Fibroblast of lung (primary cell): ENCODE data around the gene CISH. TPM values are rescaled to one million over a fixed set of nuclear protein-coding genes. Genes with fewer than 3 reads are reported as not detected.
A peak's percentile ranks its signal among the peaks of the same experiment; 100 is the strongest.

Experiments
- DNase-seq, 2 donors: peaks; one replicate each; pipeline versions ENCODE4 v3.0.0 to v3.0.0-alpha.2; 2010; ENCODE audit warnings: low read depth in 2 of 2
- H2AFZ ChIP-seq: 2 replicates; pipeline ENCODE4 v1.5.1; 2012; ENCODE audit warnings: low read length, control low read depth, inconsistent platforms
- H3K27ac ChIP-seq: 2 replicates; pipeline ENCODE4 v1.5.1; 2011; ENCODE audit warnings: low read length, control low read depth; ENCODE audit not compliant: insufficient read depth
- H3K27me3 ChIP-seq: 2 replicates; pipeline ENCODE4 v1.5.1; 2011; ENCODE audit warnings: mild to moderate bottlenecking, low read length; ENCODE audit not compliant: control insufficient read depth, insufficient read depth
- H3K36me3 ChIP-seq: 2 replicates; pipeline ENCODE4 v1.5.1; 2011; ENCODE audit warnings: low read length; ENCODE audit not compliant: control insufficient read depth, insufficient read depth
- H3K4me1 ChIP-seq: 2 replicates; pipeline ENCODE4 v1.5.1; 2011; ENCODE audit warnings: low read length; ENCODE audit not compliant: control insufficient read depth, insufficient read depth; ENCODE audit errors: extremely low read depth
- H3K4me2 ChIP-seq: 2 replicates; pipeline ENCODE4 v1.5.1; 2011; ENCODE audit warnings: low read length, control low read depth; ENCODE audit not compliant: insufficient read depth; ENCODE audit errors: extremely low read depth
- H3K4me3 ChIP-seq, 4 experiments: fragments of 200-600 bp in 1 of 4; sonication (generic) in 1 of 4; replicated peaks in 1 of 4; 2 replicates each; pipeline ENCODE4 v1.5.1; 2011 to 2016; ENCODE audit warnings: low read length in 4 of 4, low read depth in 3 of 4, mild to moderate bottlenecking in 3 of 4, control low read depth in 2 of 4, inconsistent platforms in 1 of 4, mixed read lengths in 1 of 4; ENCODE audit not compliant: insufficient read depth in 1 of 4; ENCODE audit errors: control extremely low read depth in 1 of 4
- H3K79me2 ChIP-seq: 2 replicates; pipeline ENCODE4 v1.5.1; 2012; ENCODE audit warnings: mild to moderate bottlenecking, low read length, inconsistent platforms; ENCODE audit not compliant: control insufficient read depth, insufficient read depth
- H3K9ac ChIP-seq: 2 replicates; pipeline ENCODE4 v1.5.1; 2011; ENCODE audit warnings: mild to moderate bottlenecking, low read length, control low read depth; ENCODE audit not compliant: insufficient read depth
- H3K9me3 ChIP-seq: 2 replicates; pipeline ENCODE4 v1.5.1; 2012; ENCODE audit warnings: low read depth, low read length; ENCODE audit not compliant: control insufficient read depth, insufficient read depth
- H4K20me1 ChIP-seq: 2 replicates; pipeline ENCODE4 v1.5.1; 2011; ENCODE audit warnings: low read length; ENCODE audit not compliant: control insufficient read depth, insufficient read depth; ENCODE audit errors: extremely low read depth
- EZH2 ChIP-seq: IDR thresholded peaks from 2 replicates; pipeline ENCODE4 v1.5.1; 2012; ENCODE audit warnings: low read length, control low read depth, mild to moderate bottlenecking; ENCODE audit errors: missing control alignments
- polyA plus RNA-seq, 2 donors: library from polyadenylated mRNA; depleted of rRNA in 1 of 2; stranded (reverse) in 1 of 2; unstranded in 1 of 2; fragments of >200 nt; gene quantifications; 2 replicates each; pipeline ENCODE4 v1.2.1, GENCODE V29; 2011 to 2012; ENCODE audit warnings: missing spikeins in 1 of 2
- total RNA-seq: library from RNA; depleted of rRNA; stranded (reverse); fragments of >200 nt; gene quantifications from 2 replicates; pipeline ENCODE4 v1.2.1, GENCODE V29; 2014
- TF ChIP-seq, protein P1 (sequence below), 2 donors: IDR thresholded peaks in 1 of 2; conservative IDR thresholded peaks in 1 of 2; 1 replicate in 1 of 2; 2 replicates in 1 of 2; pipeline ENCODE4 v1.5.1; 2011 to 2012; ENCODE audit warnings: low read length in 2 of 2, control low read depth in 1 of 2, inconsistent platforms in 1 of 2, low read depth in 1 of 2, mild to moderate bottlenecking in 1 of 2

CISH gene
- total and polyA plus RNA-seq, 2 donors (not counting 1 experiment from before 2014, with no cell fraction given), result 0.99 to 1.9 TPM

DNA sequence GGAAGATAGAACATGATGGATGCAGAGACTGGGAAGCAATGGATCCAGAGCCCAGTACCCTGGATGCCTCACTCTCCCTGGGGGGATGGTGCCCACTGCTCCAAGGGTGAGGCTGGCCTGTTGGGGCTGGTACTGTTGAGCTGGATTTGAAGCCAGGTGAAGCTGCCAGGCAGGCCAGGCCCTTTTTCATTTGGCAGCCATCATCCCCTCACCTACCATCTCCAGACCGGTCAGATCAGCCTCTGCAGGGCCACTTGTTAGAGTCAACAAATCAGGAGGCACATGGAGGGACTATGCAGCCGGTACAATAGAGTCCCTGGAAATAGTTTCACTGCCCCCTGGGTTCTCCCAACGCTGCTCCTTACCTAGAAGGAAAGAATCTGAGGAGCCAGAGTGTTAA, 11.3 kb upstream of the CISH start:
- Histone ChIP-seq H3K79me2 (peaks cover 2% of the 10 kb centered on the region), H4K20me1 (no peaks in the 10 kb centered on the region), H3K9ac (no peak overlapping the region), H3K36me3 (no peaks in the 10 kb centered on the region), H3K27me3 (no peaks in the 10 kb centered on the region), H3K4me3 (no peak overlapping the region), H3K4me2 (no peak overlapping the region), H3K27ac (no peak overlapping the region), H3K4me1 (peaks cover 10% of the 10 kb centered on the region), H2AFZ (no peak overlapping the region), H3K9me3 (no peaks in the 10 kb centered on the region)
- no peak for DNase-seq
- TF ChIP-seq EZH2, result no peak
- TF ChIP-seq, protein P1, sequence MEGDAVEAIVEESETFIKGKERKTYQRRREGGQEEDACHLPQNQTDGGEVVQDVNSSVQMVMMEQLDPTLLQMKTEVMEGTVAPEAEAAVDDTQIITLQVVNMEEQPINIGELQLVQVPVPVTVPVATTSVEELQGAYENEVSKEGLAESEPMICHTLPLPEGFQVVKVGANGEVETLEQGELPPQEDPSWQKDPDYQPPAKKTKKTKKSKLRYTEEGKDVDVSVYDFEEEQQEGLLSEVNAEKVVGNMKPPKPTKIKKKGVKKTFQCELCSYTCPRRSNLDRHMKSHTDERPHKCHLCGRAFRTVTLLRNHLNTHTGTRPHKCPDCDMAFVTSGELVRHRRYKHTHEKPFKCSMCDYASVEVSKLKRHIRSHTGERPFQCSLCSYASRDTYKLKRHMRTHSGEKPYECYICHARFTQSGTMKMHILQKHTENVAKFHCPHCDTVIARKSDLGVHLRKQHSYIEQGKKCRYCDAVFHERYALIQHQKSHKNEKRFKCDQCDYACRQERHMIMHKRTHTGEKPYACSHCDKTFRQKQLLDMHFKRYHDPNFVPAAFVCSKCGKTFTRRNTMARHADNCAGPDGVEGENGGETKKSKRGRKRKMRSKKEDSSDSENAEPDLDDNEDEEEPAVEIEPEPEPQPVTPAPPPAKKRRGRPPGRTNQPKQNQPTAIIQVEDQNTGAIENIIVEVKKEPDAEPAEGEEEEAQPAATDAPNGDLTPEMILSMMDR (conservative IDR thresholded peaks at IDR 0.05 in 1 of 2, IDR thresholded peaks at IDR 0.05 in 1 of 2; ENCODE audit: low read depth in 1 of 2, low read length in 2 of 2), result no peak

DNA sequence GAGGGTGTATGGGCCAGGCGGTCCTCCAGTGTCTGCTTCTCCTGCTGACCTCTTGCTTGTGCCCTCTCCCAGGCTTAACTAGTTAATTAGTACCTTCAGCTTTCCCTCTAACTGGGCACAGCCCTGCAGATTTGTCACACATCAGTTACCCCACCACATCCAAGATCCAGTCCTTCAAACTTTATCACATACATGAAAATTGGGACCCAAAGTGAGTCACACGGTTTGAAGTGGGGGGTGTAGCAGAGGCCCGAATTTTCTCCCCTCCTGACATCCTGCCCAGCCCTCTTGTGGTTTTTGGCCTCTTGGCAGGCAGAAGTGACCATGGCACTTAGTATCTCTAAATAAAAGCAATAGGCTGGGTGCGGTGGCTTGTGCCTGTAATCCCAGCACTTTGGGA, 9.2 kb upstream of the CISH start:
- Histone ChIP-seq H2AFZ (no peak overlapping the region), H3K9ac (no peak overlapping the region), H3K4me3 (no peak overlapping the region), H3K79me2 (peaks cover 5% of the 10 kb centered on the region), H3K4me2 (peak overlapping the region; percentile 3), H3K36me3 (no peaks in the 10 kb centered on the region), H4K20me1 (no peaks in the 10 kb centered on the region), H3K27ac (no peak overlapping the region), H3K4me1 (peaks cover 6% of the 10 kb centered on the region), H3K9me3 (no peaks in the 10 kb centered on the region), H3K27me3 (no peaks in the 10 kb centered on the region)
- TF ChIP-seq EZH2, result no peak
- TF ChIP-seq, protein P1 (conservative IDR thresholded peaks at IDR 0.05 in 1 of 2, IDR thresholded peaks at IDR 0.05 in 1 of 2; ENCODE audit: low read depth in 1 of 2, low read length in 2 of 2), result no peak
- DNase-seq, result peak in 1 of 2 donors; percentile 19

GRCh38 chr3:50620420-50620819, 8.8 kb upstream of the CISH start:
- no peak for DNase-seq
- no peak overlapping the region for H2AFZ ChIP-seq
- TF ChIP-seq EZH2, result no peak
- TF ChIP-seq, protein P1 (conservative IDR thresholded peaks at IDR 0.05 in 1 of 2, IDR thresholded peaks at IDR 0.05 in 1 of 2; ENCODE audit: low read depth in 1 of 2, low read length in 2 of 2), result no peak
- H3K79me2 ChIP-seq, result peaks cover 5% of the 10 kb centered on the region
- H4K20me1 ChIP-seq, result no peaks in the 10 kb centered on the region
- no peak overlapping the region for H3K9ac ChIP-seq
- no peaks in the 10 kb centered on the region for H3K36me3 ChIP-seq
- peaks cover 6% of the 10 kb centered on the region for H3K4me1 ChIP-seq
- no peak overlapping the region for H3K27ac ChIP-seq
- H3K27me3 ChIP-seq, result no peaks in the 10 kb centered on the region
- no peak overlapping the region for H3K4me3 ChIP-seq
- H3K9me3 ChIP-seq, result no peaks in the 10 kb centered on the region
- H3K4me2 ChIP-seq, result no peak overlapping the region
